AG08395 (cell line): ENCODE data around the gene RBM20.
"Not testable (repeated sequence)": the region's sequence is repeated elsewhere in the genome, so short reads cannot be mapped to it uniquely, and the experiment has no call there.

Source experiments
- DNase-seq: peaks from one replicate; pipeline ENCODE4 v3.0.0; 2012; ENCODE audit warnings: mixed read lengths, low spot score

The RBM20 gene

GRCh38 chr10:110858297-110858934 lies 214.3 kb downstream of the RBM20 start:
- DNase-seq = no peak

- DNase-seq = no peak
These were observed 215.3 kb downstream of the RBM20 start for GRCh38 chr10:110859206-110859972.

- DNase-seq = peak; percentile 90
These were observed 215.8 kb downstream of the RBM20 start for GRCh38 chr10:110859973-110860376.

- DNase-seq = no peak
These were observed 216.6 kb downstream of the RBM20 start for GRCh38 chr10:110860576-110861241.

- no peak for DNase-seq
These were observed 217.3 kb downstream of the RBM20 start for GRCh38 chr10:110861476-110861875.

- DNase-seq = no peak
These were observed 218.0 kb downstream of the RBM20 start for GRCh38 chr10:110861930-110862649.

- no peak for DNase-seq
These were observed 218.8 kb downstream of the RBM20 start for GRCh38 chr10:110862961-110863360.

- no peak for DNase-seq
These were observed 219.2 kb downstream of the RBM20 start for GRCh38 chr10:110863361-110863760.

GRCh38 chr10:110863956-110864355 lies 219.8 kb downstream of the RBM20 start:
- no peak for DNase-seq

- no peak for DNase-seq
These were observed 220.6 kb downstream of the RBM20 start for GRCh38 chr10:110864662-110865140.

GRCh38 chr10:110865186-110865808 lies 221.2 kb downstream of the RBM20 start:
- DNase-seq = peak; percentile 67

- no peak for DNase-seq
These were observed 221.8 kb downstream of the RBM20 start for GRCh38 chr10:110865809-110866482.

- DNase-seq = not testable (repeated sequence)
These were observed 223.1 kb downstream of the RBM20 start for GRCh38 chr10:110867011-110867806.

- DNase-seq = no peak
These were observed 223.8 kb downstream of the RBM20 start for GRCh38 chr10:110867807-110868465.

GRCh38 chr10:110868981-110869380 lies 224.8 kb downstream of the RBM20 start:
- DNase-seq = no peak

- DNase-seq = no peak
These were observed 226.7 kb downstream of the RBM20 start for GRCh38 chr10:110870823-110871297.

GRCh38 chr10:110871298-110872084 lies 227.4 kb downstream of the RBM20 start, which contains the start of gene PDCD4:
TSS of gene PDCD4 (plus strand) at chr10:110871928. CDS start at chr10:110876028, 4,100 bp downstream.
- DNase-seq = peak; percentile 98

GRCh38 chr10:110872145-110872983 lies 228.2 kb downstream of the RBM20 start:
- peak; percentile 27 for DNase-seq
